Breast epithelium (tissue), 4 donors: Measurements from ENCODE around the gene CCDC87. TPM values are rescaled to one million over a fixed set of nuclear protein-coding genes. Genes with fewer than 3 reads are reported as not detected.
"Not testable (repeated sequence)": the region's sequence is repeated elsewhere in the genome, so short reads cannot be mapped to it uniquely, and the experiment has no call there.

Source experiments
- DNase-seq, 2 donors: peaks; one replicate each; pipeline ENCODE4 v3.0.0-alpha.2; 2019; ENCODE audit warnings: low spot score in 2 of 2
- H3K27ac ChIP-seq, 2 donors: fragments of 200-600 bp; sonication (generic) in 1 of 2; one replicate each; pipeline ENCODE4 v1.5.1; 2016 to 2019; ENCODE audit warnings: mild to moderate bottlenecking in 1 of 2
- H3K27me3 ChIP-seq, 2 donors: fragments of 200-600 bp; sonication (generic) in 1 of 2; one replicate each; pipeline versions ENCODE4 v1.5.1 to v1.6.0; 2017 to 2019; ENCODE audit warnings: control low read depth in 1 of 2, mild to moderate bottlenecking in 1 of 2
- H3K36me3 ChIP-seq: fragments of 200-600 bp; one replicate; pipeline ENCODE4 v1.5.1; 2019
- H3K4me1 ChIP-seq, 2 donors: fragments of 200-600 bp; sonication (generic); one replicate each; pipeline ENCODE4 v1.5.1; 2016 to 2019; ENCODE audit warnings: control low read depth in 1 of 2
- H3K4me3 ChIP-seq, 3 donors: fragments of 200-600 bp; sonication (generic); 1 replicate in 2 of 3; 2 replicates in 1 of 3; pipeline ENCODE4 v1.5.1; 2016 to 2019; ENCODE audit warnings: mild to moderate bottlenecking in 3 of 3, moderate library complexity in 2 of 3
- H3K9me3 ChIP-seq, 2 donors: fragments of 200-600 bp; sonication (generic) in 1 of 2; one replicate each; pipeline ENCODE4 v1.5.1; 2016 to 2019; ENCODE audit warnings: control low read depth in 1 of 2
- POLR2A ChIP-seq: fragments of 450-650 bp; IDR thresholded peaks from one replicate; pipeline ENCODE4 v1.6.1; 2016; ENCODE audit warnings: antibody characterized with exemption, mild to moderate bottlenecking, moderate library complexity
- POLR2AphosphoS5 ChIP-seq, 3 donors: sonication (generic); formaldehyde crosslinking; IDR thresholded peaks; one replicate each; pipeline ENCODE4 v1.6.1; 2017; ENCODE audit warnings: antibody characterized with exemption in 3 of 3
- intact Hi-C: fragments of 100-400 bp; cut with DNase I; formaldehyde crosslinking; loops from one replicate; pipeline ENCODE4 v1.15.1; 2023; ENCODE audit warnings: low total_unique reads
- total RNA-seq, 3 donors: library from RNA; depleted of rRNA; stranded (reverse); fragments of >200 nt; gene quantifications; one replicate each; pipeline ENCODE4 v1.1.0, GENCODE V29; 2016
- TF ChIP-seq, protein P1 (sequence below), 3 donors: fragments of 450-650 bp; IDR thresholded peaks; one replicate each; pipeline ENCODE4 v1.5.1; 2016 to 2017; ENCODE audit warnings: antibody characterized with exemption in 3 of 3, mild to moderate bottlenecking in 3 of 3, moderate library complexity in 3 of 3

The CCDC87 gene, protein sequence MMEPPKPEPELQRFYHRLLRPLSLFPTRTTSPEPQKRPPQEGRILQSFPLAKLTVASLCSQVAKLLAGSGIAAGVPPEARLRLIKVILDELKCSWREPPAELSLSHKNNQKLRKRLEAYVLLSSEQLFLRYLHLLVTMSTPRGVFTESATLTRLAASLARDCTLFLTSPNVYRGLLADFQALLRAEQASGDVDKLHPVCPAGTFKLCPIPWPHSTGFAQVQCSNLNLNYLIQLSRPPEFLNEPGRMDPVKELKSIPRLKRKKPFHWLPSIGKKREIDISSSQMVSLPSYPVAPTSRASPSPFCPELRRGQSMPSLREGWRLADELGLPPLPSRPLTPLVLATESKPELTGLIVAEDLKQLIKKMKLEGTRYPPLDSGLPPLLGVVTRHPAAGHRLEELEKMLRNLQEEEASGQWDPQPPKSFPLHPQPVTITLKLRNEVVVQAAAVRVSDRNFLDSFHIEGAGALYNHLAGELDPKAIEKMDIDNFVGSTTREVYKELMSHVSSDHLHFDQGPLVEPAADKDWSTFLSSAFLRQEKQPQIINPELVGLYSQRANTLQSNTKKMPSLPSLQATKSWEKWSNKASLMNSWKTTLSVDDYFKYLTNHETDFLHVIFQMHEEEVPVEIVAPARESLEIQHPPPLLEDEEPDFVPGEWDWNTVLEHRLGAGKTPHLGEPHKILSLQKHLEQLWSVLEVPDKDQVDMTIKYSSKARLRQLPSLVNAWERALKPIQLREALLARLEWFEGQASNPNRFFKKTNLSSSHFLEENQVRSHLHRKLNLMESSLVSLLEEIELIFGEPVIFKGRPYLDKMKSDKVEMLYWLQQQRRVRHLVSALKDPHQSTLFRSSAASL
- under 1 TPM in 1 of 3 donors, not detected in 2; 0.15 TPM for total RNA-seq

DNA sequence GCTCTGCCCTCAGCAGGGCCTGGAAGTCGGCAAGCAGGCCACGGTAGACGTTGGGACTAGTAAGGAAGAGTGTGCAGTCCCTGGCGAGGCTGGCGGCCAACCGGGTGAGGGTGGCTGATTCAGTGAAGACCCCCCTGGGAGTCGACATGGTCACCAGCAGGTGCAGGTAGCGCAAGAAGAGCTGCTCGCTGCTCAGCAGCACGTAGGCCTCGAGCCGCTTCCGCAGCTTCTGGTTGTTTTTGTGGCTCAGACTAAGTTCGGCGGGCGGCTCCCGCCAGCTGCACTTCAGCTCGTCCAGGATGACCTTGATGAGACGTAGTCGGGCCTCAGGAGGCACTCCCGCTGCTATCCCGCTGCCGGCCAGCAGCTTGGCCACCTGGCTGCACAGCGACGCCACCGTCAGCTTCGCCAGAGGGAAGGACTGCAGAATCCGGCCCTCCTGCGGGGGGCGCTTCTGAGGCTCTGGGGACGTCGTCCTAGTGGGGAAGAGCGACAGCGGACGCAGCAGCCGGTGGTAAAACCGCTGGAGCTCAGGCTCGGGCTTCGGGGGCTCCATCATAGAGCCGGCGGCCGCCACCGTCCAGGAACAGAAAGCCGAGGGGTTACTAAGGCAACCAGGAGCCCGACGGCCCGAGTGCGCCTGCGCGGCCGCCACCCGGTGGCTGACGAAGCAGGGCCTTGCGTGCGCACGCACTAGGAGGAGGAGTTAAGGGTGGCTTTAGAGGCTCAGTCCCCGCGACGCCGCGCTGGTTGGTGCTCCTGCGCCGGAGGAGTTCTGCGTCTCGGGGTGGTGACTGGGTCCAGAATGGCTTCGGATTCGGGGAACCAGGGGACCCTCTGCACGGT, at the start of gene CCDC87, which contains the start of gene CCS:
Gene CCDC87 (minus strand): TSS at position 607 of the 846 bp plus-strand sequence. CDS start 48 bp downstream, at position 559.
Gene CCS (plus strand): TSS at position 729 of the 846 bp plus-strand sequence. CDS start 77 bp downstream, at position 806.
- TF ChIP-seq, protein P1, sequence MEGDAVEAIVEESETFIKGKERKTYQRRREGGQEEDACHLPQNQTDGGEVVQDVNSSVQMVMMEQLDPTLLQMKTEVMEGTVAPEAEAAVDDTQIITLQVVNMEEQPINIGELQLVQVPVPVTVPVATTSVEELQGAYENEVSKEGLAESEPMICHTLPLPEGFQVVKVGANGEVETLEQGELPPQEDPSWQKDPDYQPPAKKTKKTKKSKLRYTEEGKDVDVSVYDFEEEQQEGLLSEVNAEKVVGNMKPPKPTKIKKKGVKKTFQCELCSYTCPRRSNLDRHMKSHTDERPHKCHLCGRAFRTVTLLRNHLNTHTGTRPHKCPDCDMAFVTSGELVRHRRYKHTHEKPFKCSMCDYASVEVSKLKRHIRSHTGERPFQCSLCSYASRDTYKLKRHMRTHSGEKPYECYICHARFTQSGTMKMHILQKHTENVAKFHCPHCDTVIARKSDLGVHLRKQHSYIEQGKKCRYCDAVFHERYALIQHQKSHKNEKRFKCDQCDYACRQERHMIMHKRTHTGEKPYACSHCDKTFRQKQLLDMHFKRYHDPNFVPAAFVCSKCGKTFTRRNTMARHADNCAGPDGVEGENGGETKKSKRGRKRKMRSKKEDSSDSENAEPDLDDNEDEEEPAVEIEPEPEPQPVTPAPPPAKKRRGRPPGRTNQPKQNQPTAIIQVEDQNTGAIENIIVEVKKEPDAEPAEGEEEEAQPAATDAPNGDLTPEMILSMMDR (IDR thresholded peaks at IDR 0.05): peak; percentile 39 to 92 (median 87)
- peak; percentile 70 to 87 (median 86) for TF ChIP-seq POLR2AphosphoS5 (IDR thresholded peaks at IDR 0.05)
- TF ChIP-seq POLR2A: peak; percentile 78
- peaks cover 0 to 4% of the 10 kb centered on the region in 2 donors for H3K4me1 ChIP-seq
- H3K27me3 ChIP-seq: no peaks in the 10 kb centered on the region
- no peaks in the 10 kb centered on the region for H3K36me3 ChIP-seq
- intact Hi-C loops: no loop called here
- peak; percentile 96 to 97 for DNase-seq
- H3K4me3 ChIP-seq: peak within 1 kb of the TSS; percentile 69 to 77 (median 72)
- H3K27ac ChIP-seq: peak within 1 kb of the TSS; percentile 88 to 94
- no peaks in the 10 kb centered on the region for H3K9me3 ChIP-seq

DNA sequence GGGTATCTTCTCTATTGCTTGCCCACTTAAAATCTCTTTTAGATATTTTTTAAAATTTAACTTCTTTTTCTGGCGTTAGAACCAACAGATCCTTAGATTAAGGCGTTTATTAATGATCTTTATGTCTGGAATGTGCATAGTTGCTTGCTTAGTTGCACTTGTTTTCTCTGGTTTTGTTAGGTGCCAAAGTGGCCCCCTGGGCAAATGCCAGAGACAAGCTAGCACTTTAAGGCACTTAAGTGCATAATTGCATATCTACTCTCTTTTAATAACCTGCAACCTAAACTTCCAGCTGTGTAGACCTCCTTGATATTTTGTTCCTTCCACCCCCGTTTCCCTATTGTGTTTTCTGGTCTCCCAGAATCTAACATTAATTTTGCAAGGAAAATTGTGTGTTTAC, 49.0 kb upstream of the CCDC87 start:
- Histone ChIP-seq H3K27me3 (no peaks in the 10 kb centered on the region), H3K4me3 (peak overlapping the region; percentile 1 to 91 (median 78)), H3K4me1 (peaks cover 7 to 64% of the 10 kb centered on the region in 2 donors), H3K9me3 (no peaks in the 10 kb centered on the region), H3K36me3 (no peaks in the 10 kb centered on the region), H3K27ac (no peak overlapping the region)
- DNase-seq: no peak
- intact Hi-C loops: loop anchor here (10.0 kb wide), 1 partner anchor 357 kb away; the partner anchor contains the start of gene YIF1A
- no peak for TF ChIP-seq POLR2AphosphoS5 (IDR thresholded peaks at IDR 0.05)
- TF ChIP-seq, protein P1 (IDR thresholded peaks at IDR 0.05): no peak
- no peak for TF ChIP-seq POLR2A

DNA sequence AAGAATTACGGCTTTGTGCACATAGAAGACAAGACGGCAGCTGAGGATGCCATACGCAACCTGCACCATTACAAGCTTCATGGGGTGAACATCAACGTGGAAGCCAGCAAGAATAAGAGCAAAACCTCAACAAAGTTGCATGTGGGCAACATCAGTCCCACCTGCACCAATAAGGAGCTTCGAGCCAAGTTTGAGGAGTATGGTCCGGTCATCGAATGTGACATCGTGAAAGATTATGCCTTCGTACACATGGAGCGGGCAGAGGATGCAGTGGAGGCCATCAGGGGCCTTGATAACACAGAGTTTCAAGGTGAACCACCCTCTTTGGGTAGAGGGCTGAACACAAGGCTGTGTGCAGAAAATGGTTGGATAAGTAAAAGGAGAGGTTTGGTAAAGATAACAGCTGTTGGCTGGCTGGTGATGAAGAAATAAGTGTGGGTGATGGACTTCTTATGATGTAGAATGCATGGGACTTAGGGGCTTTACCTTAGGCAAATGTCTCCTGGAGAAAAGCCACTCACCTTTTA, 47.0 kb upstream of the CCDC87 start:
- peak overlapping the region; percentile 95 for H3K27ac ChIP-seq
- not testable (repeated sequence) for H3K36me3 ChIP-seq
- intact Hi-C loops: loop anchor here (10.0 kb wide), 1 partner anchor 355 kb away; the partner anchor contains the start of gene YIF1A

DNA sequence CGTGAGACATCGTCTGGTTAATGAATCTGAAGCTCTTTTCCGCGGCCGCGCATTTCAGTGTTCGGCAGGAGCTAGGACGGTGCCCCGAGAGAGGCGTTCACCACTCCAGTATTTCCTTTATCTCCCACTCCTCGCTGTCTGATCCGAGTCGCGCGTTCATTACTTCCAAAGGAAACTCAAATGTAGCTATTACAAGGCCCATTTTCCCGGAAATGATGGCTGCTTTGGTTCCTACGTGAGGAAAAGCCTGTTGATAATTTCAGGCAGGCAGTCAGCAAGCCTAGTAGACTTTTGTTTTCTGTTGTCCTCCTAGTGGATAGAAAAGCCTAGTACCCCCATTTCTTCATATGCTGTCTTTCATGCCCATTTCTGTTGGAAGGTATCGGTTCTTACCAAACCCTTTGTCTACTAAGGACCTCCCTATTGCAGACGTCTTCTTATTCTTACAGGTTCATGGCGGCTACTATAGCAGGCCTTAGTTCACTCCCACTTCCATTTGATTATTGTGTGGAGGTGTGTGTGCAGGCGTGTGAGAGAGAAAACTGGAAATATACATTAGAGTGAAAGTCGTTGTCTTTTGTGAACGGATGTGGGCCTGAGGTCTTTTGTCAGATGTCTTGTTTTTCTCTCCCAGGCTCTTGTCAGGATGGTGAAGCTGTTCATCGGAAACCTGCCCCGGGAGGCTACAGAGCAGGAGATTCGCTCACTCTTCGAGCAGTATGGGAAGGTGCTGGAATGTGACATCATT, 46.4 kb upstream of the CCDC87 start:
- TF ChIP-seq, protein P1 (IDR thresholded peaks at IDR 0.05): no peak
- TF ChIP-seq POLR2A: no peak
- TF ChIP-seq POLR2AphosphoS5 (IDR thresholded peaks at IDR 0.05): no peak
- no peaks in the 10 kb centered on the region for H3K36me3 ChIP-seq
- H3K27me3 ChIP-seq: no peaks in the 10 kb centered on the region
- intact Hi-C loops: no loop called here
- peak overlapping the region; percentile 74 to 91 (median 78) for H3K4me3 ChIP-seq
- peak overlapping the region; percentile 95 for H3K27ac ChIP-seq
- H3K4me1 ChIP-seq: peaks cover 4 to 55% of the 10 kb centered on the region in 2 donors
- H3K9me3 ChIP-seq: no peaks in the 10 kb centered on the region
- DNase-seq: no peak

More for the DNA sequence above, 47.0 kb upstream of the CCDC87 start:
- Histone ChIP-seq H3K4me1 (peaks cover 4 to 61% of the 10 kb centered on the region in 2 donors), H3K4me3 (peak overlapping the region; percentile 74 to 91 (median 78))
- DNase-seq, H3K27me3 ChIP-seq, H3K9me3 ChIP-seq: not testable (repeated sequence)
- peak in 1 of 3 donors; percentile 19 for TF ChIP-seq POLR2AphosphoS5 (IDR thresholded peaks at IDR 0.05)
